ENCODE data around the gene NPFF. TPM values are rescaled to one million over a fixed set of nuclear protein-coding genes. Genes with fewer than 3 reads are reported as not detected.
"Not testable (repeated sequence)": the region's sequence is repeated elsewhere in the genome, so short reads cannot be mapped to it uniquely, and the experiment has no call there.

NPFF gene
- total and polyA plus RNA-seq, 2 experiments from 2014 or later: not detected

- TF ChIP-seq EZH2phosphoT487 (IDR thresholded peaks at IDR 0.05; ENCODE audit: insufficient read depth, low read depth) (no peak), EZH2 (IDR thresholded peaks at IDR 0.05; ENCODE audit: insufficient read depth, poor library complexity, severe bottlenecking) (no peak)
- in situ Hi-C loops (cut with MboI): no loop called here
- Histone ChIP-seq H3K4me2 (ENCODE audit: unreplicated experiment) (peak overlapping the region; percentile 44), H3K9ac (peak overlapping the region; percentile 29; the same call in 1 of the 2 replicates), H3K27ac (peak overlapping the region; percentile 71), H3K79me2 (ENCODE audit: insufficient read depth) (peaks cover 13% of the 10 kb centered on the region), H4K20me1 (ENCODE audit: insufficient read depth) (peaks cover 7% of the 10 kb centered on the region), H2AFZ (no peak overlapping the region), H3F3A (ENCODE audit: insufficient read depth) (peaks cover 70% of the 10 kb centered on the region), H3K9me2 (ENCODE audit: insufficient read depth) (no peaks in the 10 kb centered on the region), H3K4me1 (ENCODE audit: insufficient read depth) (peaks cover 44% of the 10 kb centered on the region), H3K4me3 (no peak overlapping the region), H3K36me3 (ENCODE audit: low read depth) (peaks cover 56% of the 10 kb centered on the region), H3K9me3 (ENCODE audit: low read depth) (no peaks in the 10 kb centered on the region), H3K27me3 (replicated peaks; ENCODE audit: insufficient read depth) (no peaks in the 10 kb centered on the region)
- WGBS, 2 experiments (ENCODE audit: low coverage in 1 of 2, low lambda C conversion rate in 2 of 2, missing lambda C conversion rate in 2 of 2): 58 to 67% methylated on average over 9 of the region's 9 CpGs
- peak; percentile 49 for DNase-seq
Observed at GRCh38 chr12:53481939-53482586, 25.2 kb downstream of the NPFF start.

- H3K9me3 ChIP-seq (ENCODE audit: low read depth); in situ Hi-C loops (cut with MboI); H3K4me3 ChIP-seq; H3K9me2 ChIP-seq (ENCODE audit: insufficient read depth); H4K20me1 ChIP-seq (ENCODE audit: insufficient read depth); H2AFZ ChIP-seq; H3K27me3 ChIP-seq (replicated peaks; ENCODE audit: insufficient read depth): not testable (repeated sequence)
- Histone ChIP-seq H3K4me1 (ENCODE audit: insufficient read depth) (peaks cover 44% of the 10 kb centered on the region), H3K27ac (peak overlapping the region; percentile 71), H3K79me2 (ENCODE audit: insufficient read depth) (peaks cover 19% of the 10 kb centered on the region), H3K9ac (peak overlapping the region; percentile 29), H3F3A (ENCODE audit: insufficient read depth) (peaks cover 76% of the 10 kb centered on the region), H3K4me2 (ENCODE audit: unreplicated experiment) (peak overlapping the region; percentile 44), H3K36me3 (ENCODE audit: low read depth) (peaks cover 62% of the 10 kb centered on the region)
- DNase-seq: peak; percentile 82
- 13 to 15% methylated on average over 6 of the region's 6 CpGs for WGBS, 2 experiments (ENCODE audit: low coverage in 1 of 2, low lambda C conversion rate in 2 of 2, missing lambda C conversion rate in 2 of 2)
Observed at GRCh38 chr12:53481458-53481857, 25.8 kb downstream of the NPFF start.

GRCh38 chr12:53480491-53481442, 26.5 kb downstream of the NPFF start:
- peaks cover 69% of the 10 kb centered on the region for H3K36me3 ChIP-seq (ENCODE audit: low read depth)
- peak overlapping the region; percentile 29 for H3K9ac ChIP-seq

GRCh38 chr12:53479331-53479730, 28.0 kb downstream of the NPFF start:
- Histone ChIP-seq H3K4me1 (ENCODE audit: insufficient read depth) (peaks cover 44% of the 10 kb centered on the region), H3K9me3 (ENCODE audit: low read depth) (no peaks in the 10 kb centered on the region), H3K9me2 (ENCODE audit: insufficient read depth) (no peaks in the 10 kb centered on the region), H3K27ac (peak overlapping the region; percentile 71), H3K36me3 (ENCODE audit: low read depth) (peaks cover 83% of the 10 kb centered on the region), H3K4me3 (no peak overlapping the region), H3K27me3 (replicated peaks; ENCODE audit: insufficient read depth) (no peaks in the 10 kb centered on the region), H3K4me2 (ENCODE audit: unreplicated experiment) (no peak overlapping the region), H3K9ac (peak overlapping the region; percentile 18), H3F3A (ENCODE audit: insufficient read depth) (peaks cover 92% of the 10 kb centered on the region), H3K79me2 (ENCODE audit: insufficient read depth) (peaks cover 41% of the 10 kb centered on the region), H4K20me1 (ENCODE audit: insufficient read depth) (peaks cover 7% of the 10 kb centered on the region), H2AFZ (no peak overlapping the region)
- DNase-seq: no peak
- TF ChIP-seq EZH2phosphoT487 (IDR thresholded peaks at IDR 0.05; ENCODE audit: insufficient read depth, low read depth) (no peak), EZH2 (IDR thresholded peaks at IDR 0.05; ENCODE audit: insufficient read depth, poor library complexity, severe bottlenecking) (no peak)
- in situ Hi-C loops (cut with MboI): no loop called here
- WGBS, 2 experiments (ENCODE audit: low coverage in 1 of 2, low lambda C conversion rate in 2 of 2, missing lambda C conversion rate in 2 of 2): 53 to 64% methylated on average over 5 of the region's 5 CpGs

More at GRCh38 chr12:53480491-53481442, 26.5 kb downstream of the NPFF start:
- Histone ChIP-seq H3K4me2 (ENCODE audit: unreplicated experiment) (no peak overlapping the region), H2AFZ (no peak overlapping the region), H3K27me3 (replicated peaks; ENCODE audit: insufficient read depth) (no peaks in the 10 kb centered on the region), H3K9me2 (ENCODE audit: insufficient read depth) (no peaks in the 10 kb centered on the region), H3K4me3 (no peak overlapping the region), H4K20me1 (ENCODE audit: insufficient read depth) (peaks cover 7% of the 10 kb centered on the region), H3K27ac (peak overlapping the region; percentile 71), H3K9me3 (ENCODE audit: low read depth) (no peaks in the 10 kb centered on the region), H3K79me2 (ENCODE audit: insufficient read depth) (peaks cover 26% of the 10 kb centered on the region), H3K4me1 (ENCODE audit: insufficient read depth) (peaks cover 44% of the 10 kb centered on the region), H3F3A (ENCODE audit: insufficient read depth) (peaks cover 83% of the 10 kb centered on the region)
- TF ChIP-seq EZH2phosphoT487 (IDR thresholded peaks at IDR 0.05; ENCODE audit: insufficient read depth, low read depth) (no peak), EZH2 (IDR thresholded peaks at IDR 0.05; ENCODE audit: insufficient read depth, poor library complexity, severe bottlenecking) (no peak)
- DNase-seq: no peak
- WGBS, 2 experiments (ENCODE audit: low coverage in 1 of 2, low lambda C conversion rate in 2 of 2, missing lambda C conversion rate in 2 of 2): 63 to 65% methylated on average over 12 of the region's 12 CpGs
- in situ Hi-C loops (cut with MboI): no loop called here

Measured in GM23248 (cell line).